IMR-90 (cell line): ENCODE data around the gene MSLN.

ENCODE experiments used
- BHLHE40 ChIP-seq: fragments of 150-350 bp; IDR thresholded peaks from 2 replicates; pipeline ENCODE4 v1.6.1; 2016; ENCODE audit warnings: mild to moderate bottlenecking, low read depth, low read length
- CEBPB ChIP-seq: IDR thresholded peaks from 2 replicates; pipeline ENCODE4 v1.6.1; 2012; ENCODE audit warnings: low read depth, low read length, improper control_type of control experiment
- CTCF ChIP-seq: conservative IDR thresholded peaks from 2 replicates; pipeline ENCODE4 v1.5.1; 2012; ENCODE audit warnings: mild to moderate bottlenecking, low read depth, low read length, improper control_type of control experiment
- ELK1 ChIP-seq: fragments of 150-350 bp; IDR thresholded peaks from 2 replicates; pipeline ENCODE4 v1.6.1; 2016; ENCODE audit warnings: low read depth, mild to moderate bottlenecking, low read length, moderate library complexity, borderline replicate concordance
- FOS ChIP-seq: fragments of 150-350 bp; IDR thresholded peaks from 2 replicates; pipeline ENCODE4 v1.6.1; 2016; ENCODE audit warnings: low read depth, low read length
- MAZ ChIP-seq: IDR thresholded peaks from 2 replicates; pipeline ENCODE4 v1.6.1; 2012; ENCODE audit warnings: low read depth, mild to moderate bottlenecking, low read length, improper control_type of control experiment, moderate library complexity, borderline replicate concordance
- POLR2A ChIP-seq: IDR thresholded peaks from 2 replicates; pipeline ENCODE4 v1.6.1; 2012; ENCODE audit warnings: mild to moderate bottlenecking, low read depth, low read length
- RCOR1 ChIP-seq: IDR thresholded peaks from 2 replicates; pipeline ENCODE4 v1.6.1; 2012; ENCODE audit warnings: mild to moderate bottlenecking, low read length, improper control_type of control experiment; ENCODE audit not compliant: insufficient replicate concordance
- SMC3 ChIP-seq: fragments of 150-350 bp; IDR thresholded peaks from 2 replicates; pipeline ENCODE4 v1.6.1; 2016; ENCODE audit warnings: low read depth, mild to moderate bottlenecking, antibody characterized with exemption, low read length, moderate library complexity

- no peak for TF ChIP-seq CTCF
- no peak for TF ChIP-seq SMC3
- no peak for TF ChIP-seq POLR2A
- no peak for TF ChIP-seq ELK1
- TF ChIP-seq MAZ: no peak
- TF ChIP-seq CEBPB: no peak
- TF ChIP-seq RCOR1: no peak
- TF ChIP-seq FOS: no peak
- no peak for TF ChIP-seq BHLHE40
These were observed 469 bp upstream of the MSLN start for GRCh38 chr16:760065-760464.
